Right ventricle myocardium superior (tissue), 1 donor: ENCODE results near the gene RASSF3. TPM values are rescaled to one million over a fixed set of nuclear protein-coding genes. Genes with fewer than 3 reads are reported as not detected.

Experiments used
- ATAC-seq: fragments of 200-7000 bp; cut with Tn5 transposase; one replicate; pipeline ENCODE4 v1.9.1; 2020; ENCODE audit warnings: mild to moderate bottlenecking; ENCODE audit not compliant: poor library complexity
- DNase-seq: peaks from one replicate; pipeline ENCODE4 v3.0.0-alpha.2; 2020
- intact Hi-C: fragments of 100-400 bp; cut with DNase I; formaldehyde crosslinking; loops from one replicate; pipeline ENCODE4 v1.11.2; 2022
- total RNA-seq: library from RNA; stranded (reverse); fragmentation: NEBNext Ultra II Directional; extraction: Animal tissue kit (Norgen Biotek cat#: 25700); gene quantifications from one replicate; pipeline ENCODE4 v1.2.1, GENCODE V29; 2021
- donor health status: DM: no; HTN: yes; CAD: no; lungs with severe emphysema.

The RASSF3 gene
- total RNA-seq, 1 donor from 2014 or later = 117 TPM

GRCh38 chr12:64701283-64701682 lies 91.0 kb downstream of the RASSF3 start:
- intact Hi-C loops = no loop called here
- ATAC-seq (no peak), DNase-seq (no peak)

- ATAC-seq = peak; percentile 34
- DNase-seq = no peak
- intact Hi-C loops = no loop called here
Measured at GRCh38 chr12:64706306-64706705, 96.0 kb downstream of the RASSF3 start.

DNA sequence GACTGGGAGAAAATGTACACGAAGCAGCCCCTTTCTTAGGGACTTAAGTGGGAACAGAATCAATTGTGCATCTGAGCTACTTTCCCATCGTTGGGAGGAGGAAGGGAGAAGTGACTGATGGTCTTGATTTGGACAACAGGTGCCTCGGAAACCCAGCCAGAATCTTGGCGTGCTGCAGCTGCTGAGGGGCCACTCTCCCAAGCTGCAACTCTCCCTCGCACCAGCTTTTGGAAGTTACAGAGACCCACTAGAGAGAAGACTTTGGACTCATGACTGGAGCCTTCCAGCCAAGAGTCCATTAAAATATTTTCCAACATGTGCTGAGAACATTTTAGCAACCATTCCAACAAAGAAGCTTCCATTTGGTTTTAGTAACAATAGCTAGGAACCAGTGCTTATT lies 96.6 kb downstream of the RASSF3 start:
- no peak for ATAC-seq
- intact Hi-C loops = no loop called here
- no peak for DNase-seq

- DNase-seq (no peak), ATAC-seq (no peak)
- intact Hi-C loops = no loop called here
Measured at GRCh38 chr12:64707362-64707761, 97.1 kb downstream of the RASSF3 start.

- intact Hi-C loops = no loop called here
- ATAC-seq = no peak
- DNase-seq = no peak
Measured at GRCh38 chr12:64707926-64708325, 97.6 kb downstream of the RASSF3 start.

GRCh38 chr12:64709429-64709828 lies 99.1 kb downstream of the RASSF3 start:
- DNase-seq (no peak), ATAC-seq (no peak)
- intact Hi-C loops = no loop called here

DNA sequence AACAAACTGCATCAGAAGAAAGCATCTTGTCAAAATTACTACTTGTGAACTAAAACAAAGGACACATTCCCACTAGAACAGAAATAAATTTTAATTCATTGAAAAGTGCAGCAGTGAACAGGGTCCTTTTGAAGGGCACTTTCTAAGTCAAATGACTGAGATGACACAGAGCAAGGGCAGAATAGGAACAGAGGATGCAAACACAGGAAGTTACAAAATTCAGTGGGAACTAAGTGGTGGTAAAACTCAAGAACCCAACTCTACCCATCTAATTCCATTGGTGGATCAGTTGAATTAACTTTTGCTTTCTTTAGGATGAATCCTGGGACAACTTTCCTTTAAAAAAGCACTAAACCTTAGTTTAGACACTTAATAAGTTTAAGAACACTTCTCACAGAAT lies 103.1 kb downstream of the RASSF3 start:
- no peak for DNase-seq
- intact Hi-C loops = no loop called here
- ATAC-seq = no peak

GRCh38 chr12:64714551-64714968 lies 104.3 kb downstream of the RASSF3 start:
- intact Hi-C loops = no loop called here
- ATAC-seq (no peak), DNase-seq (no peak)

DNA sequence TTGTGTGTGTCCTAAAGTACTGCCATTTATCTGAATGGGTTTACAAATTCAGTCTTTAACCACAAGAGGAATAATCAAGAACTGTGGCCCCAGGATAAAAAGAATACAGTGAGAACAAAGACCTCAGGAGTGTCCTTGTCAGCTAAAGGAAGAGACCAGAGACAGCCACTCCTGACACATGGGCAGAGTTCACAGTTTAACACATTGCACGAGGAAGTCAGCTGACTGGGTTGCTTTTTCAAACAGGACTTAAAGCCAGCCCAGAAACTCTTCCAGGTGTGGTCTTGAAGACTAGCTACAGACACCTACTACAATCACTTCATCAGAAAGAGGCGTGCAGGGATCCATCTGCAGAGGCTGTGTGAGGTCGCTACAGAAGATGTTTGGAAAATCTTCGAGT lies 106.1 kb downstream of the RASSF3 start:
- intact Hi-C loops = no loop called here
- ATAC-seq (no peak), DNase-seq (no peak)

- ATAC-seq = no peak
- intact Hi-C loops = no loop called here
Measured at GRCh38 chr12:64716839-64717455, 106.7 kb downstream of the RASSF3 start.

GRCh38 chr12:64718649-64719048 lies 108.4 kb downstream of the RASSF3 start:
- intact Hi-C loops = no loop called here
- no peak for ATAC-seq
- DNase-seq = no peak

More at GRCh38 chr12:64716839-64717455, 106.7 kb downstream of the RASSF3 start:
- no peak for DNase-seq

DNA sequence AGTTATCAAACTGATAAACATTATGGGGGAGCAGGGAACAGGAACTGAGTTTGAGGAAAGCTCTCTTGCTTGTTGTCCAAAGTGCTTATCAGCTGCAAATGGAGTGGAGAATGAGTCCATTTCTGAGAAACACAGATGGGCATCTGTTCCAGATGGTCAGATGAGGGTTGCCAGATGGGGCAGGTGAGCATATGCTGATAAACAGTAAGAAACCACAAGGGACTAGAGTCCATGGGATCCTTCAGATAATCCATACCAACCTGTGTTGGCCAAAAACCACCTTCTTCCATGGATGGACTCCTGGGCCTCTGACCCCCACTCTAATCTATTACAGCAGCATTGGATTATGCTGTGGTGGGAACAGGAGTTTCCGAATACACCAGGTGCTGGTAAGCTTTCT lies 110.6 kb downstream of the RASSF3 start:
- intact Hi-C loops = no loop called here
- ATAC-seq = no peak
- no peak for DNase-seq

GRCh38 chr12:64722835-64723234 lies 112.5 kb downstream of the RASSF3 start:
- ATAC-seq = no peak
- no peak for DNase-seq
- intact Hi-C loops = no loop called here

DNA sequence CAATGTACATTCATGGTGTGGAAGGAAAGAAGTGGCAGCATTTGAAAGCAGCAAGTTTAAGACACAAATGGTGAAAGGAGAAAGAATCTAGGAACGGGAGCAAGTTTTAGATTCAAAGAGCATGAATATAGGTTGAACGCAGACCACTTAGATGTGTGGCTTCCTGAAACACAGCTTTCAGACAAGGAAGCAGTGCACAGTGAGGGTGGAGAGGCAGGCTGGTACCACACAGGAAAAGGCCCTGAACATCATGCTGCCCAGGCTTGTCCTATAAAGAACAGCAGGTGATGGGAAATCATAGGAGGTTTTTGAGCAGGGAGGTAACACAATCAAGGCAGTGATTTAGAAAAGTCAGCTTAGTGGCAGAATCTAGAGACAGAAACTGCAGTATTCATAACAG lies 113.3 kb downstream of the RASSF3 start:
- no peak for ATAC-seq

DNA sequence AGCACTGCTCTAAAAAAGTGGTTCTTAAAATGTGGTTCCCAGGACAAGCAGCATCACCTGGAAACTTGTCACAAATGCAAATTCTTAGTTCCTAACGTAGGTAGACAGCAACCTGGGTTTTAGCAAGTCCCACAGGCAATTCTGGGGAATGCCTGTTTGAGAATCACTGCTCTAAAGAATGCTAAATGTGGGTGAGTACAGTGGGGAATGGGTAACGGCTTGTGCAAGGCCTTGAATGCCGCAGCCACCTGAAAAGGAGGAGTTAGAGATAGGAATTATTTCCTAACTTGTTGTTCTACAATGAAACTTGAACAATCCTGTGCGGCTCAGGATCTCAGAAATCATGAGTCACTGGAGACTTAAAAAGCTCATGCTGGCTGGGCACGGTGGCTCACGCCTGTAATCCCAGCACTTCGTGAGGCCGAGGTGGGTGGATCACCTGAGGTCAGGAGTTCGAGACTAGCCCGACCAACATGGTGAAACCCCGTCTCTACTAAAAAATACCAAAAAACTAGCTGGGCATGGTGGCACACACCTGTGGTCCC lies 114.0 kb downstream of the RASSF3 start:
- no peak for DNase-seq
- no peak for ATAC-seq
- intact Hi-C loops = no loop called here

More for the DNA sequence above, 113.3 kb downstream of the RASSF3 start:
- no peak for DNase-seq
- intact Hi-C loops = no loop called here

DNA sequence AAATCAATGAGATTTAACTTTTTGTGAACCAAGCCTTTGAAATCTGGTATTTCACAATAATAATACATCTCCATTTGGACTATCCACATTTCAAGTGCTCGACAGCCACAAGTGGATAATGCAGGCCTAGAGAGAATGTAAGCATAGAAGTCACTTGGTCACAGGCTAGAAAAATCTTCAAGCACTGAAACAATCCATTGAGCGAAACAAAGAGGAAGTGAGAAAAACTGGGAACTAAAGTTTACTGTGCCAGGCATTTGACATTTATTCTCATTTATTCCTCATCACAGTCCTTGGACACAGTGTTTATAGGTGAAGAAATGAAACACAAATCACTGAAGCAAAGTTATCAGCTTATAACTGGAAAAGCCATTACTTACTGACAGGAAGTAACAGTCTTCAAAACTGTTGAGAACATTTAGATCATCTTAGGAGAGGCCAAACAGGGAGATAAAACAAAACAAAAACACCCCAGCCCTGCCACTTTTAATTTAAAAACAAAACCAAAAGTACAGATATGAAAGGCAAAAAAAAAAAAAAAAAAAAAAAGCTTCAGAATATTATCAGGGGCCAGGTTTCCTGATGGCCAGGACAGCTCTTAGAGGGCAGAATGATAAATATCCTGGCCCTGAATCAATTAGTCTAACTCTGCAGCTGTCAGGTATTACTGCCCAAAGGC lies 119.8 kb downstream of the RASSF3 start:
- intact Hi-C loops = no loop called here
- ATAC-seq (no peak), DNase-seq (no peak)

- intact Hi-C loops = no loop called here
- ATAC-seq (no peak), DNase-seq (no peak)
Measured at GRCh38 chr12:64730588-64730969, 120.3 kb downstream of the RASSF3 start.

GRCh38 chr12:64731683-64732082 lies 121.4 kb downstream of the RASSF3 start:
- intact Hi-C loops = no loop called here
- DNase-seq (no peak), ATAC-seq (no peak)

DNA sequence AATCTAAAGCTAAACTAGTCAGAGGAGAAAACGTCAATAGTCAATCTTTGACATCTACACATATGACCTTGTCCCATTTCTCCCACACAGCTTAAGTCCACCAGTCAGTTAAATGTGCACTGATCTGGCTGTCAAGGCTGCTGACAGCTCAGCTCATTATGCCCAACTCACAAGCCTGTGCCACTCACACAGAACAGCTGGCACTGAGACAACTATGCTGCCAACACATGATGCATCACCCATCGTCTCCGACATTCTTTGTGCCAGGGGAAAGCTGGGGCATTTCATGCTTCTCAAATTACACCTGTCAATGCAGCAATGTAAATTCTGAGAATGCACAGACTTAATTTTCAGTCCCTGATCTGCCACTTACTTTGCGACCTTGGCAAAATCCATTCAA lies 123.6 kb downstream of the RASSF3 start:
- ATAC-seq = peak; percentile 95
- intact Hi-C loops = no loop called here
- peak; percentile 72 for DNase-seq

DNA sequence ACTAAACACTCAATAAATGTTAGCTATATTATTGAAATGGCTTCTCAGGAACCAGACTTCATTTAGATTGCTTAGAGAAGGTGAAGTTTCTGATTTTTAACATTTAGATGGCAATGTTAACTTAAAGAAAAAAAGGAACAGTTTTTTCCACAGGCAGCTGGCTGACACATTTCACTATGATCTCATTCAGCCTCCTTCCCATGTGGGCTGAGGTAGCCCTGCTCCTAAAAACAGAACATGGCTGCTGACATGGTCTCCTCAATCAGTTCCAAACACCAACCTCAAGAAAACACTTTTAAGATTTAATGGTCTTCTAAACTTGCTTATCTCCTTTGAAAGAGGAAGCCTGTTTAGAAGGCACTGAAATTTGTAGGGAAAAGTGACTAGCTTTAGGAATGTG lies 125.1 kb downstream of the RASSF3 start:
- intact Hi-C loops = no loop called here
- ATAC-seq (no peak), DNase-seq (no peak)
